Left lung (tissue), 10 donors: ENCODE data around the gene OAS1. TPM values are rescaled to one million over a fixed set of nuclear protein-coding genes. Genes with fewer than 3 reads are reported as not detected.

Experiments
- ATAC-seq: fragments of 200-7000 bp; cut with Tn5 transposase; one replicate; pipeline ENCODE4 v1.9.1; 2020; ENCODE audit warnings: moderate library complexity
- DNase-seq, 4 donors: peaks; one replicate each; pipeline ENCODE4 v3.0.0-alpha.2; 2013 to 2020
- H3K27ac ChIP-seq, 2 donors: fragments of 200-600 bp; sonication (generic) in 1 of 2; one replicate each; pipeline versions ENCODE4 v1.5.0 to v1.8.0; 2020 to 2021
- H3K27me3 ChIP-seq, 2 donors: fragments of 200-600 bp; sonication (generic) in 1 of 2; one replicate each; pipeline versions ENCODE4 v1.5.0 to v1.8.0; 2020 to 2021
- H3K36me3 ChIP-seq, 2 donors: fragments of 200-600 bp; sonication (generic) in 1 of 2; one replicate each; pipeline versions ENCODE4 v1.5.0 to v1.8.0; 2020 to 2021
- H3K4me1 ChIP-seq, 2 donors: fragments of 200-600 bp; one replicate each; pipeline ENCODE4 v1.8.0; 2021
- H3K4me3 ChIP-seq, 2 donors: fragments of 200-600 bp; sonication (generic) in 1 of 2; one replicate each; pipeline versions ENCODE4 v1.5.0 to v1.8.0; 2020 to 2021; ENCODE audit warnings: mild to moderate bottlenecking in 1 of 2
- H3K9me3 ChIP-seq, 2 donors: fragments of 200-600 bp; sonication (generic) in 1 of 2; one replicate each; pipeline versions ENCODE4 v1.5.0 to v1.8.0; 2020 to 2021
- CTCF ChIP-seq, 2 donors: fragments of 200-600 bp; sonication (generic) in 1 of 2; IDR thresholded peaks; one replicate each; pipeline versions ENCODE4 v1.5.0 to v1.8.0; 2021; ENCODE audit warnings: antibody characterized with exemption in 2 of 2
- intact Hi-C, 2 donors: fragments of 100-400 bp; cut with DNase I; formaldehyde crosslinking; loops; one replicate each; pipeline versions ENCODE4 v1.11.2 to v1.14.2; 2022
- polyA plus RNA-seq, 6 donors: library from polyadenylated mRNA; unstranded; fragments of 120-200 nt; gene quantifications; one replicate each; pipeline ENCODE4 v1.2.1, GENCODE V29; 2013; ENCODE audit not compliant: insufficient read length in 6 of 6
- total RNA-seq, 2 donors: library from RNA; stranded (reverse); fragmentation: NEBNext Ultra II Directional; extraction: Animal tissue kit (Norgen Biotek cat#: 25700); gene quantifications; one replicate each; pipeline ENCODE4 v1.2.1, GENCODE V29; 2021
- donor health status: DM: no; HTN: yes; CAD: no.
- donor health status: DM: no; HTN: no; CAD: no.

OAS1 gene
- total and polyA plus RNA-seq, 8 donors: 3.3 to 48.3 (median 5.3) TPM

- no peak overlapping the region for H3K27ac ChIP-seq
- no peak overlapping the region for H3K4me3 ChIP-seq
- ATAC-seq: no peak
- intact Hi-C loops: no loop called here
- H3K9me3 ChIP-seq: peaks cover 0 to 8% of the 10 kb centered on the region in 2 donors
- no peaks in the 10 kb centered on the region for H3K27me3 ChIP-seq
- H3K4me1 ChIP-seq: no peaks in the 10 kb centered on the region
- no peak for DNase-seq
- H3K36me3 ChIP-seq: peaks cover 0 to 87% of the 10 kb centered on the region in 2 donors
- no peak for TF ChIP-seq CTCF (IDR thresholded peaks at IDR 0.05)
Observed at GRCh38 chr12:112961536-112961935, 54.8 kb downstream of the OAS1 start.

GRCh38 chr12:112962561-112962960, 55.8 kb downstream of the OAS1 start:
- H3K27ac ChIP-seq: no peak overlapping the region
- peaks cover 0 to 8% of the 10 kb centered on the region in 2 donors for H3K9me3 ChIP-seq
- no peak overlapping the region for H3K4me3 ChIP-seq
- peaks cover 0 to 97% of the 10 kb centered on the region in 2 donors for H3K36me3 ChIP-seq
- H3K27me3 ChIP-seq: no peaks in the 10 kb centered on the region
- intact Hi-C loops: no loop called here
- TF ChIP-seq CTCF (IDR thresholded peaks at IDR 0.05): no peak
- no peak for ATAC-seq
- H3K4me1 ChIP-seq: no peaks in the 10 kb centered on the region
- no peak for DNase-seq

- no peaks in the 10 kb centered on the region for H3K27me3 ChIP-seq
- ATAC-seq (no peak), DNase-seq (no peak)
- H3K9me3 ChIP-seq: peaks cover 0 to 3% of the 10 kb centered on the region in 2 donors
- no peaks in the 10 kb centered on the region for H3K4me1 ChIP-seq
- H3K36me3 ChIP-seq: peaks cover 0 to 98% of the 10 kb centered on the region in 2 donors
- H3K27ac ChIP-seq: no peak overlapping the region
- intact Hi-C loops: no loop called here
- H3K4me3 ChIP-seq: no peak overlapping the region
- TF ChIP-seq CTCF (IDR thresholded peaks at IDR 0.05): no peak
Observed at GRCh38 chr12:112963227-112963861, 56.6 kb downstream of the OAS1 start.

- no peak for TF ChIP-seq CTCF (IDR thresholded peaks at IDR 0.05)
- Histone ChIP-seq H3K4me1 (no peaks in the 10 kb centered on the region), H3K27me3 (no peaks in the 10 kb centered on the region), H3K4me3 (no peak overlapping the region), H3K9me3 (no peaks in the 10 kb centered on the region), H3K36me3 (peaks cover 0 to 99% of the 10 kb centered on the region in 2 donors), H3K27ac (no peak overlapping the region)
- intact Hi-C loops: no loop called here
- ATAC-seq (no peak), DNase-seq (no peak)
Observed at GRCh38 chr12:112964067-112964670, 57.4 kb downstream of the OAS1 start.

GRCh38 chr12:112964915-112965314, 58.2 kb downstream of the OAS1 start:
- no peak for ATAC-seq
- intact Hi-C loops: no loop called here
- Histone ChIP-seq H3K4me1 (no peaks in the 10 kb centered on the region), H3K36me3 (peaks cover 0 to 100% of the 10 kb centered on the region in 2 donors), H3K4me3 (no peak overlapping the region), H3K27me3 (no peaks in the 10 kb centered on the region), H3K27ac (no peak overlapping the region), H3K9me3 (no peaks in the 10 kb centered on the region)
- no peak for DNase-seq
- no peak for TF ChIP-seq CTCF (IDR thresholded peaks at IDR 0.05)
